ENCODE data around the gene MON1A.

The MON1A gene

DNA sequence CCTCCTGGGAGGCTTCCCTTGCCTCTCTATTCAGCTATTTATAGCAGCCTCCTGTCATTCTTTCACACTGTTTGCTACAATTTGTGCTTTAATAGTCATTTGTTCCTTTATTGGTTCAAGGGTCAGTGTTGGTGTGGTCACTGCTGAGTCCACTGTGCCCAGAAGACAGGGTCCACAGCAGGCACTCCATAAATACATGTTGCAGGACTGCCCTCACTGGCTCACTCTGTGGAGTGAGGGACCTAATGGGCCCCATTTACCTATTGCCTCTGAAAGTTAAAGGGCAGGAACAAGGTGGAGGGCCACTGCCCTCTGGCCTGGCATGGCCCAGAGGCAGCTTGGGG lies 42.7 kb downstream of the MON1A start:
- no peak overlapping the region for H3K9ac ChIP-seq (ENCODE audit: insufficient read length)
- DNase-seq (ENCODE audit: low read depth, low spot score): no peak
- TF ChIP-seq EZH2 (IDR thresholded peaks at IDR 0.05): no peak
- H3K9me3 ChIP-seq (ENCODE audit: low read depth, low read length): no peaks in the 10 kb centered on the region
- no peak overlapping the region for H3K27ac ChIP-seq
- H3K36me3 ChIP-seq (ENCODE audit: insufficient read depth, low read length): no peaks in the 10 kb centered on the region
- no peak overlapping the region for H3K4me3 ChIP-seq

DNA sequence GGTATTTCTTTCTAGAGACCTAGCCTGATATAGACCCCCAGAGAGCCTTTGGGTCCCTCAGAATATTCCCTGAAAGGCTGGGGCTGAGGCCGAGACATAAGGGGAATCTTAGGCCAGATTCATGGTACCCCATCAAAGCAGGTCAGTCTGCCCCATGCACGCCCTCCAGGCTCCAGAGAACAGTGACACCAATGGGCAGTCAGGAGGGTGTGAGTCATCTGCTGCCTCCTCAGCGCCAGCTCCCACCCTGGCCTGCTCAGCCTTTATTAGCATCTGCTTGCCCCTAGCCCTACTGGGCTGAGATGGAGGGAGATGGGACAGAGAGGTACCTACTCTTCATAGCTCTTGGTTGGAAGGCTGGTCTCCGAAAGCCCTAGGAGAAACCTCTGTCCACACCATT lies 45.6 kb downstream of the MON1A start:
- Histone ChIP-seq H3K9ac (ENCODE audit: insufficient read length) (no peak overlapping the region), H3K36me3 (ENCODE audit: insufficient read depth, low read length) (no peaks in the 10 kb centered on the region), H3K27ac (no peak overlapping the region), H3K4me3 (no peak overlapping the region), H3K9me3 (ENCODE audit: low read depth, low read length) (no peaks in the 10 kb centered on the region)
- TF ChIP-seq EZH2 (IDR thresholded peaks at IDR 0.05) (no peak), POLR2AphosphoS5 (IDR thresholded peaks at IDR 0.05; ENCODE audit: borderline replicate concordance, low read depth, low read length) (no peak), FOXP2 (optimal IDR thresholded peaks at IDR 0.05; ENCODE audit: control extremely low read depth, extremely low read length, insufficient read depth) (no peak)
- DNase-seq (ENCODE audit: low read depth, low spot score): no peak

DNA sequence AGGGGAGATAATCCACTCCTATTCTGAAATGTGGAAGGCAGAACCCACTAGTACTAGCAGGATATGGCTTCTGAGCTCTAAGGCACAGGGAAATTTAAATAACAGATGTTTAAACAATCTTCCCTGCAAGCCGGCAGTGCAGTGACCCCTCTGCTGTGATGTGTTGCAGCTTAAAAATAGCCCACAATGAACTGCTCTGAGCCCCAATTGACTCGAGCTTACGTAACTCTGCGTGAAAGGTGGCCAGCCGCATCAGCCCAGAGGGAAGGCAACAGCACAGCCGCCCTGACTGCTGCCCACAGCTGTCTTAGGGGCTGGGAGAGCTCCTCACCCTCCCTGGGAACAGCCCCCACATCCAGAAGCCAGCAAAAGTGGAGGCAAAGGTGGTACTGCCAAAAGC lies 47.4 kb downstream of the MON1A start:
- TF ChIP-seq POLR2AphosphoS5 (IDR thresholded peaks at IDR 0.05; ENCODE audit: borderline replicate concordance, low read depth, low read length) (no peak), FOXP2 (optimal IDR thresholded peaks at IDR 0.05; ENCODE audit: control extremely low read depth, extremely low read length, insufficient read depth) (no peak), EZH2 (IDR thresholded peaks at IDR 0.05) (no peak)
- no peak overlapping the region for H3K27ac ChIP-seq
- H3K9ac ChIP-seq (ENCODE audit: insufficient read length): no peak overlapping the region
- DNase-seq (ENCODE audit: low read depth, low spot score): no peak
- H3K36me3 ChIP-seq (ENCODE audit: insufficient read depth, low read length): no peaks in the 10 kb centered on the region
- H3K9me3 ChIP-seq (ENCODE audit: low read depth, low read length): no peaks in the 10 kb centered on the region
- no peak overlapping the region for H3K4me3 ChIP-seq

DNA sequence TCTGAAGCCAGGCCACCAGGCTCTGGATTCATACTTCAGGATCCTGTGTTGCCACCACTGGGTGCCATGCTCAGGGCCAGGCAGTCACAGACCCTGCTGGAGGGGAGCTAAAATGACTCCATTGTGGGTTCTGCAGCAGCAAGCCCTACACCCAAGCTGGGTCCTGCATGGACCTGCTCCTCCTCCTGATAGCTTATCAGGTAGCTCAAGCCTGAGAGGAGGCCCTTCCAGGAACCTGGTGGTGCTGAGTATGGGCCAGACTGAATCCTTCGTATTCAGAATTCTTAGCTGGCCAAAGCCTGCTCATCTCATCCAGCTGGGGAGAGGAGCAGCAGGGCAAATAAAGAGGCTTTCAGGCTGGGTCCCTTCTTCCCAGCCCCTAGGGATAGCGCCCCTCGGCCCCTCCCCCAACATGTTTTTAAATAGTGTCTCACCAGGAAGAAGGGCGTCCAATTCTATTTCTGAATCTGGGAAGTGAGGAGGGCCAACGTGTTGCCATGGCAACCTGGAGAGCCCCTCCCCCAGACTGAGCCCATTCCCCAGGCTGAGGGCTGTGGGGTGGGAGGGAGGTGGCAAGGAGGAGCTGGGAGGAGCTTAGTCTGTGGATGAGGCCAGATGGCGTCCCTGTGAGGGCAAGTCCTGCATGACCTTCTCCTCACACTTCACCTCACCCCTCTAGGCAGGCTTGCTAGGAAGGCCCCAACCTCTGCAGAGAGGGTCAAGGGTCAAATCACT lies 48.9 kb downstream of the MON1A start:
- TF ChIP-seq FOXP2 (optimal IDR thresholded peaks at IDR 0.05; ENCODE audit: control extremely low read depth, extremely low read length, insufficient read depth): no peak
- no peak for TF ChIP-seq EZH2 (IDR thresholded peaks at IDR 0.05)
- TF ChIP-seq POLR2AphosphoS5 (IDR thresholded peaks at IDR 0.05; ENCODE audit: borderline replicate concordance, low read depth, low read length): no peak
- no peak overlapping the region for H3K4me3 ChIP-seq
- H3K27ac ChIP-seq: no peak overlapping the region
- no peaks in the 10 kb centered on the region for H3K36me3 ChIP-seq (ENCODE audit: insufficient read depth, low read length)
- no peaks in the 10 kb centered on the region for H3K9me3 ChIP-seq (ENCODE audit: low read depth, low read length)
- DNase-seq (ENCODE audit: low read depth, low spot score): no peak
- no peak overlapping the region for H3K9ac ChIP-seq (ENCODE audit: insufficient read length)

DNA sequence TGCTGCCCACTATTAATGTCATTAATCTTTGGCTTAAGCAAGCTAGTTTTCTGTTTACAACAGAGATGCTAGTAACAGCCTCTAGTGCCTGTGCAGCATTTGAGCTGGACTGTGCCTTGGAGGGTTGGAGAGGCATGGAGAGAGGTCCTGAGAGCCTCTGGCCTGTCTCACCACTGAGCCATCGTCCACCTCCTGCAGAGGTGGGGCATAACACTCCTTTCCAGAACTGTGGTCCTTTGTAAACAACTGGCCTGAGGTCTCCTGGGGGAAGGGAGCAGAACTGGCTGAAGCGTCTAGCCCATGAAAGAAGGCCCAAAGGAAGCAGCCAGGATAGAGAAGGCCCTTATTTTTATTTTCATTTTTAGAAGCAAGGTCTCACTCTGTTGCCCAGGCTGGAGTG lies 49.9 kb downstream of the MON1A start:
- no peak overlapping the region for H3K9ac ChIP-seq (ENCODE audit: insufficient read length)
- no peaks in the 10 kb centered on the region for H3K9me3 ChIP-seq (ENCODE audit: low read depth, low read length)
- no peak overlapping the region for H3K4me3 ChIP-seq
- TF ChIP-seq FOXP2 (optimal IDR thresholded peaks at IDR 0.05; ENCODE audit: control extremely low read depth, extremely low read length, insufficient read depth) (no peak), EZH2 (IDR thresholded peaks at IDR 0.05) (no peak), POLR2AphosphoS5 (IDR thresholded peaks at IDR 0.05; ENCODE audit: borderline replicate concordance, low read depth, low read length) (no peak)
- no peak overlapping the region for H3K27ac ChIP-seq
- H3K36me3 ChIP-seq (ENCODE audit: insufficient read depth, low read length): no peaks in the 10 kb centered on the region
- DNase-seq (ENCODE audit: low read depth, low spot score): no peak

DNA sequence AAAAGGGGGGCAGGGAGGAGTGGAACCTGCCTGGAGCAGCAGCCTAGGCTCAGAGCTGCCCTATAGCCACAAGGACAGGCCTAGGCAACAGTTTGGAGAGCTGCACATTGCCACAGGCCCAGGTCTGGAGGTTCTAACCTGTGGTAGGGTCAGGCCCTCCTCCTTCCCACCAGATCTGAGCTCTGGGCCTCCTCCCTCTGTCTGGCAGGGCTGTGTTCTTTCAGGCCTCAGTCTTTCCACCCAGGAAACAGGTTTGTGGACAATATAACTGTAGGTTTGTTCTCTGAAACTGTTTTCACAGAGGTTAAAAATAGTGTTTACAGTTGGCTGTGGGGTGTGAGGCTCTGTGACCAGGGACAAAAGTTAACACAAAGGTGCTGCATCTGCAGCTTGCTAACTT lies 50.9 kb downstream of the MON1A start:
- H3K27ac ChIP-seq: no peak overlapping the region
- DNase-seq (ENCODE audit: low read depth, low spot score): no peak
- H3K9ac ChIP-seq (ENCODE audit: insufficient read length): no peak overlapping the region
- H3K4me3 ChIP-seq: no peak overlapping the region
- no peaks in the 10 kb centered on the region for H3K36me3 ChIP-seq (ENCODE audit: insufficient read depth, low read length)
- H3K9me3 ChIP-seq (ENCODE audit: low read depth, low read length): no peaks in the 10 kb centered on the region
- TF ChIP-seq POLR2AphosphoS5 (IDR thresholded peaks at IDR 0.05; ENCODE audit: borderline replicate concordance, low read depth, low read length) (no peak), FOXP2 (optimal IDR thresholded peaks at IDR 0.05; ENCODE audit: control extremely low read depth, extremely low read length, insufficient read depth) (no peak), EZH2 (IDR thresholded peaks at IDR 0.05) (no peak)

DNA sequence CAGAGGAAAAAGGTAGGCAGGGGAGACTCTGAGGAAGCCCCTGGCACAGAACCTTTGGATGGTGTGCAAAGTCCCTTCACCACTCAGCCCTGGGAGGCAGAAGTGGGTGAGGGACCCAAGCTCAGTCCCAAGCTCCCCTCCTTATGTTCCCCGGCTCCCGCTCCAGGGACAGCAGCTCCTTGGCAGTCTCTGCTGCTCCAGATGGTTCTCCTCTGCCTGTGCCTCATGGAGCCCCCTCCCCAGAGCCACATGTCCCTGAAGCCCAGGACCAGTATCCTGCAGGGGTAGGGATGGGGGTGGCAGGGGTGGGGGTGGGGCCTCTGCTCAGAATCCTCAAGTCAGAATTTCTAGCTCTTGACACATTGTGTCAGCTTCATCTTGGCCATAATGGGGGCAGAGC lies 51.9 kb downstream of the MON1A start:
- no peaks in the 10 kb centered on the region for H3K9me3 ChIP-seq (ENCODE audit: low read depth, low read length)
- no peak for TF ChIP-seq EZH2 (IDR thresholded peaks at IDR 0.05)
- TF ChIP-seq FOXP2 (optimal IDR thresholded peaks at IDR 0.05; ENCODE audit: control extremely low read depth, extremely low read length, insufficient read depth): no peak
- TF ChIP-seq POLR2AphosphoS5 (IDR thresholded peaks at IDR 0.05; ENCODE audit: borderline replicate concordance, low read depth, low read length): no peak
- no peak for DNase-seq (ENCODE audit: low read depth, low spot score)

DNA sequence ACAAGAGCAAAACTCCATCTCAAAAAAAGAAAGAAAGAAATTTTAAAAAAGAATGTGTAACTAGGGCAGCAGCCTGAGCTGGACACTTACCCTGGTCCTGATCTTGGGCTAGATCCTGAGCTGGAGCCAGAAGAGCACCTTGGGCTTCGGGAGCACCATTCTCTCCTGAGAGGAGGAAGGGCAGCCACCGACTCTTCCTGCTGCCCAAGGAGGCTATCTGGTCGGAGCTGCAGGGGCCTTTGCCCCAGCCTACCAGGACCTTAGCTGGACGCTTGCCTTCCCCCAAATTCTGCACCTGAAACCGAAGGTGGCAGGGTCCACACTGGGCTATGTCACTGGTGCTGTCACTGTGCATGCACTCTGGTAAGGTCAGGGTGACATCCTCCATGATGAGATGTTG lies 53.0 kb downstream of the MON1A start:
- Histone ChIP-seq H3K9ac (ENCODE audit: insufficient read length) (no peak overlapping the region), H3K4me3 (no peak overlapping the region), H3K36me3 (ENCODE audit: insufficient read depth, low read length) (no peaks in the 10 kb centered on the region), H3K27ac (no peak overlapping the region), H3K9me3 (ENCODE audit: low read depth, low read length) (no peaks in the 10 kb centered on the region)
- no peak for DNase-seq (ENCODE audit: low read depth, low spot score)
- no peak for TF ChIP-seq FOXP2 (optimal IDR thresholded peaks at IDR 0.05; ENCODE audit: control extremely low read depth, extremely low read length, insufficient read depth)
- no peak for TF ChIP-seq EZH2 (IDR thresholded peaks at IDR 0.05)
- TF ChIP-seq POLR2AphosphoS5 (IDR thresholded peaks at IDR 0.05; ENCODE audit: borderline replicate concordance, low read depth, low read length): no peak

More for the DNA sequence above, 51.9 kb downstream of the MON1A start:
- Histone ChIP-seq H3K27ac (no peak overlapping the region), H3K36me3 (ENCODE audit: insufficient read depth, low read length) (no peaks in the 10 kb centered on the region), H3K9ac (ENCODE audit: insufficient read length) (no peak overlapping the region), H3K4me3 (no peak overlapping the region)

DNA sequence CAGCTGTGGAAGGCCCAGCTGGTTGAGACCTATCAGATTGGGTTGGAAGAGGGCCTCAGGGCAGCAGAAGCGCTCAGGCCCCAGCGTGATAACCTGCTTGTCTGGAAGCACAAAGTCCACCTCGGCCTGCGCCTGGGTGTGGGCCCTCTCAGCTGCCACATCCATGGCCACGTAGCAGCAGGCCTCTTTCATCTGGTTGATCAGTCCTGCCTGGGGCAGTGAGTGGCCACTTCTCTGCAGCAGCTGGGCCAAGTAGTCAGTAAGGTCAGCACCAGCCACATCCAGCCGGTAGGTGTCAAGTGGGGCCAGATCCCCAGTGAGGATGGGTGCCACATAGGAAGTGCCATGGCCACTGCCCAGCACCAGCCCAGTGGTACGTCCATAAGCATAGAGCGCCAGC lies 56.0 kb downstream of the MON1A start:
- Histone ChIP-seq H3K9me3 (ENCODE audit: low read depth, low read length) (no peaks in the 10 kb centered on the region), H3K27ac (no peak overlapping the region), H3K4me3 (no peak overlapping the region), H3K9ac (ENCODE audit: insufficient read length) (no peak overlapping the region), H3K36me3 (ENCODE audit: insufficient read depth, low read length) (no peaks in the 10 kb centered on the region)
- no peak for DNase-seq (ENCODE audit: low read depth, low spot score)
- TF ChIP-seq POLR2AphosphoS5 (IDR thresholded peaks at IDR 0.05; ENCODE audit: borderline replicate concordance, low read depth, low read length) (no peak), EZH2 (IDR thresholded peaks at IDR 0.05) (no peak), FOXP2 (optimal IDR thresholded peaks at IDR 0.05; ENCODE audit: control extremely low read depth, extremely low read length, insufficient read depth) (no peak)

All from SK-N-MC (cell line).